GM18526 (cell line): Measurements from ENCODE around the gene MAPK12.

ENCODE experiments used
- POLR2A ChIP-seq: IDR thresholded peaks from 3 replicates; pipeline ENCODE4 v1.6.1; 2011; ENCODE audit not compliant: insufficient read length; ENCODE audit errors: extremely low read depth

MAPK12 gene

DNA sequence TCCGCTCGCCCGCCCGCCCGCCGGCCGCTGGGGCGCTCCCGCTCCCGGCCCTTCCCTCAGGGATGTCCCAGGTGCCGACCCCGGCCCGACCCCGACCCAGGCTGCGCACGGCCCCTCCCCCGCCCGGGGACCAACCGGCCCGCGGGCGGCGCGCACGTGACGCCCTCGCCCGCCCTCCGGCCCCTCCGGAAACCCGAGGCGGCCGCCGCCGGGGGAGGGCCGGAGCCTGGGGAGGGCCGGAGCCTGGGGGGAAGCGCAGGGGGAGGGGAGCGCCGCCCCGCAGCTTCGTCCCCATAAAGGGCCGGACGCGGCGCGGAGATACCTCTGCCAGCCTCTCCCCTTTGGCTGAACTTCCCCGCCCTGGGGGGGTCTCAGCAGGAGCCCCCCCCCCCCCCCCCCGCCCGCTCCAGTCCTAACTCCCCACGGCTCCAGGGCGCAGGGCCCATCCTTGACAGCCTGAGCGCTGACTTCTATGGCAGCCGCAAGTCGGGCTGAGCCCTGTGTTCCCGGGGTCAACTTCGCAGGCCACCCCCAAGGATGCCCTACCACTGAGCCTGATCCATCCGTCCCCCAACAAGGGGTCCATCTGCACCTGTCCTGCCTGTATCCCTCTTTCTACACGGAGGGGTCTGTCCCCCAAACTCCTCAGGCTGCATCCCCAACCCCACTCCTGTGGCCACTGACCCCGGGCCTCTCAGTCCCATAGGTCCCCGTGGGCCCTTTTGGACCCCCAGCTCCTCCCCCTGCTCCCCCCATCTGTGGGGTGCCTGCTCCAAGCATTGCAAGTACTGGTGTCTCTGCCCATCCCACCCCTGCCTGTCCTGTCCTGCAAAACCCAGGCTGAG lies at the start of gene MAPK12:
TSS of gene MAPK12 (minus strand) at position 69 of the 845 bp plus-strand sequence. CDS start 174 bp downstream, outside the sequence.
- TF ChIP-seq POLR2A: no peak

DNA sequence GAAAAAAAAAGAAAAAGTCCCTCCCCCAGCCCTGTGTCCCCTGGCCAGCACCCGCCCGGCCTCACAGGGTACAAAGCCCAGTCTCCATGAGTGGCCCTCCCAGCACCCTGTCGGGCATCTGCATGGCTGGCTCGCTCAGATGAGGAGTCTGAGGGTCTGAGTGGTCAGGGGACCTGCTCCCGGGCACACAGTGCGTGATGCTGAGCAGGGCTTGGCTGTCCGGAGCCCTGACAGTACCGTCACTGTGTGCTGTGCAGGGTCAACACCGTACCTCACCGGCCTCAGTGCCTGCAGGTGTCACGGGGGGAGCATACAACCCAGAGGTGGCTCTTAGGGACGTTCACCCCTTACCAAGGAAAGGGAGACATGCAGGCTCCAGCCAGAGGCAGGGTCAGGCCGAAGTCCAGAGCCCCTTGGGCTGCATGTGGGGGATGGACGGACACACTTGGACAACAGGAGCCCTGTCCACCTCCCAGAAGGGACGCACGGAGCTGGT lies 49.5 kb upstream of the MAPK12 start:
- no peak for TF ChIP-seq POLR2A

DNA sequence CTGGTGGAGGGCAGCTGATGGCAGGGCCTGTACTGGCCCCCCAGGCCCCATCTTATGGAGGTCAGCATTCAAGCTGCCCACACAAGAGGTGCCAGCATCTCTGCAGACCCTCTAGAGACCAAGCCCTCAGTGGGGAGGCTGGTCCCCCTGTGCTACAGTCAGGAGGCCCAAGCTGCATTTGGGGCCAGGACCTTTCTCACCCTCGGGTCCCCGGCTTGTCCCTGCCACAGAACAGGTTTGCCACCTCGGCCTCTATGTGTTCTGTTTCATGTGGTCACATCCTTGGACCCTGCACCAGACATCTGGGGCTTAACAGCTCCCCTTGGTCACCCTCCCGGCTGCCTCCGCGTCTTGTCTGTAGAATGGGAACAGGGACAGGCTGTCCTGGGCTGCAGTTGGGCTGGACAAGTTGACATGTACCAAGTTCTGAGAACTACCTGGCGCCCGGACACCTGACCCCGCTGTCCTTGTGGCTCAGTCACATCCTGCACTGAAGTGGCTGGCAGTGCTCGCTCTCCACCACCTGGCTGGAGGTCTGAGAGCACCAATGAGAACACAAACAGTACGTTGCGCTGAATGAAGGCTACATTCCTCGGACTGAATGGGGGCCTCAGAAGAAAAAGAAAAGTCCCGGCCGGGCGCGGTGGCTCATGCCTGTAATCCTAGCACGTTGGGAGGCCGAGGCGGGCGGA lies 48.7 kb upstream of the MAPK12 start:
- TF ChIP-seq POLR2A: no peak

DNA sequence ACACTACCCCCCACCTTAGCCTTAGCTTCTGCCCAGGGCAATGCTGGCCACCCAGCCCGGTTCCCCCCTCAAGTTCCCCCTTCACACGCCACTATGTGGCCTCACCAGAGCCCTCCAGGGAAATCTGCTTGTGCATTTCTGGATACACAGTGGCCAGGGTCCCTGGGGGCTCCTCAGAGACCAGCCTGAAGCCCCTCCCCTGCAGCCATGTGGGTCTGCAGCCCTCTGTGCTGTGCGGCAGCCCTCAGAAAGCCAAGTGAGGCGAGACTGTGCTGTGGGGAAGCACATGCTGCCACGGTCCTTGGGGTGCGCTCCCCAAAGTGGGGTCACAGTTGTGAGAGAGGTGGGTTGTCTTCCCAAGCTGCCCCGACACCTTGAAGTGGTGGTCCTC lies 48.1 kb upstream of the MAPK12 start:
- no peak for TF ChIP-seq POLR2A

DNA sequence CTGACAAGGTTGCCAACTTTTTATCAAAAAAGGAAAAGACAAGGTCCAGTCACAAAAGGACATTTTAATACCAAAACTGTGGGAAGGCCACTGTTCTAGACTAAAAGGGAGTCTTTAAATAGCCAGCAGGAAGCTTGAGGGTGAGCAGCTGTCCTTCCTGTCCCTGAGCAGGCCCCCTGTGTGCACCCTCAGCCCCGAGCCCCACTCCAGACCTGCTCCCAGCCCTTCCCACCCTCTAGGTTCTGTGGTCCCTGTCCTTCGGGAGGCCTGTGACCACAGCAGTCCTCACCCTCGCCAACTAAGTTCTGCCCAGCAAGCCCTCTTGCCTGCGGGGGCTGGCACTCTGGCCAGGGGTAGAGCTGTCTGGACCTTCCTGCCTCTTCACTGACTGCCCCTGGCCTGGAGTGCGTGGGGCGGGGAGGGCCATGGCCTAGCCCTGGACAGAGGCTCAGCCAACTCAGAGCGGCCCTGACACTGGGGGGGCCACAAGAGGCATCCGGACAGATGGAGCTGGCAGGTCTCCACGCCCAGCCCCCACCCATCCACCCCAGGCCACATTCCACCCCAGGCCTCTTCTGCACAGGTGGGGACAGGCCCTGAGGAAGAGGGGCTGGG lies 47.6 kb upstream of the MAPK12 start:
- no peak for TF ChIP-seq POLR2A

DNA sequence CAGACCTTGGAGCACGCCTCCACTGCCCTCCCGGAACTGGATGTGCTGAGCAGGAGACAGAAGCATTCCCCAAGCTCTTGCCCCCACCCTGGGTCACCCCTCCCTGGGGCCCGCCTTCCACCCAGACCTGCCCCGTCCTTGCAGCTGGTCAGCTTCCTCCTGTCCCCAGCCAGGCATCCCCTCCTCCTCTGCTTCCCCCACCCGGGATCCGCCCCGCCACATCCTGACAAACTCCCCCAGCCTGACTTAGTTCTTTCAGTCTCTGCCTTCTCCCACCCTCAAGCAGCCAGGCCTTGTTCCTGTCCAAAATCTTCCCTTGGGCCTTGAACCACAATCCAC lies 47.1 kb upstream of the MAPK12 start:
- peak; percentile 9 for TF ChIP-seq POLR2A

DNA sequence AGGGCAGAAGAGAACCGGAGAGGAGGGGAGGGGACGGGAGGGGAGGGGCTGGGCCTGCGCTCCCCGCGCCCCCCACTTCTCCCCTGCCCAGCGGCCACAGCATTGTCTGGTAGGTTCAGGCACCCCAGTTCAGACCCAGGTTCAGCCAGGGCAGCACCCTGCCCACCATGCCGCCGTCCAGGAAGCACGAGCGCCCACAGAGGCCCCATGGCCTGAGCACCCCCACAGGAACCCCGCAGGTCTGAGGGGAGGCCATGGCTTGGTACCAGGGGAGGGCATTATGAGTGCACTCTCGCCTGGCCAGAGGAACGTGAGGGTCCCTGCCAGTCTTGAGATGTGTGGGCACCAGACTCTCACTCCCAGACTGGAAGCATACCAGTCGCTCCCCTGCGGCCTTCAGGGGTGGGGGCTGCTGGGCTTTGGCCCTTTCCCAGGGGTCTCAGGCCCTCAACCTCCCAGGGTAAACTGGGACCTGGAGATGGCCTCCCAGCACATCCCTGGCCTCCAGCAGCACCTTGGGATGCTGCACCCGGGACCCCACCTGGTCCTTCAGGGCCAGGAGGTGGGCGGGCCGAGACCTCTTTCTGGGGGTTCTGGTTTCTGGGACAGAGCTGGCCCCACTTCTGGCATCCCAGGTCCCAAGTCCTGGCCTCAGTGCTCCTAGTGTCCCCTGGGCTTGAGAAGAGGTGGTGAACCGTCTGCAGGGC lies 46.6 kb upstream of the MAPK12 start:
- TF ChIP-seq POLR2A: no peak

DNA sequence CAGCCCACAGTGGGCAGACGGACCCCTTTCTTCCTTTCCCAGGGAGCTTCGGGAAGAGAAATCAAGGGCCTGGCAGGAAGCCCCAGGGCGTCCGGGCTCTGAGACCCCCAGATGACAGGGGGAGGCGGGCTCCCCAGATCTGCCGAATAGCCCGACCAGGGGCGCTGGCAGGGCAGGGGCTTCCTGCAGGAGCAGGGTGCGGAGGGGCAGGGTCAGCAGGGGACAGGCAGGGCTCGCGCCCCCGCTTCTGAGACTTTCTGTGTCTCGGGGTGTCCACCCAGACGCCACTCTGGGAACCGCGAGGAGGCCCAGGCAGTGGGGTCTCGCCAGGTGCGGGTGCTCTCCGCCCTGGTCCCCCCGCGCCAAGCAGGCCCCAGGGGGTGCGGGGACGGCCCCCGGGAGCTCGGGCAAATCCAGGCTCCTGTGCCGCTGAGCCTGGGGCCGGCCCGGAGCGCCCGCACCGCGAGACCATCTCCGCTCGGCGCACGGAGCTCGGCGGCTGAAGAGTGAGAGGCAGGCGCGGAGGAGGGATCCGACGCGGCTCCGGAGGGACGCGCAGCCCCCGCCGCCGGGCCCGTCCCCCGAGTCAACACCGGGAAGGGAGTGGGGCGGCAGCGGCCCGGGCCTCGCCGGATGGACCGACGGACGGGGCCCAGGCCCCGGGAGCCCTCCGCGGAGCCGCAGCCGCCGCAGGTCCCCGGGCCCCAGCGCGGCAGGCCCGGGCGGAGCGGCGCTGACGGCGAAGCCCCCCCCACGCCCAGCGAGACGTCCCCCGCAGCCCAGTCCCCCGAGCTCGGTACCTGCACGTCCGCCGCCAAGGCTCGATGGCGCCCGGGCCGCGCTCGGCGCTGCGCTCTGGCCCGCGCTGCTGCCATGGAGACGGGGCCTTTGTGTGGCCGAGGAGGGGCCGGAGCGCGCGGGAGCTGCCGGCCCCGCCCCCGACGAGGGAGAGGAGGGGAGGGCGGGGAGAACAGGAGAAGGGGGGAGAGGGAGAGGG lies 45.6 kb upstream of the MAPK12 start, which contains the start of gene PLXNB2:
TSS of gene PLXNB2 (minus strand) at position 894 of the 997 bp plus-strand sequence. CDS start 17,062 bp downstream, outside the sequence.
- peak; percentile 63 for TF ChIP-seq POLR2A

DNA sequence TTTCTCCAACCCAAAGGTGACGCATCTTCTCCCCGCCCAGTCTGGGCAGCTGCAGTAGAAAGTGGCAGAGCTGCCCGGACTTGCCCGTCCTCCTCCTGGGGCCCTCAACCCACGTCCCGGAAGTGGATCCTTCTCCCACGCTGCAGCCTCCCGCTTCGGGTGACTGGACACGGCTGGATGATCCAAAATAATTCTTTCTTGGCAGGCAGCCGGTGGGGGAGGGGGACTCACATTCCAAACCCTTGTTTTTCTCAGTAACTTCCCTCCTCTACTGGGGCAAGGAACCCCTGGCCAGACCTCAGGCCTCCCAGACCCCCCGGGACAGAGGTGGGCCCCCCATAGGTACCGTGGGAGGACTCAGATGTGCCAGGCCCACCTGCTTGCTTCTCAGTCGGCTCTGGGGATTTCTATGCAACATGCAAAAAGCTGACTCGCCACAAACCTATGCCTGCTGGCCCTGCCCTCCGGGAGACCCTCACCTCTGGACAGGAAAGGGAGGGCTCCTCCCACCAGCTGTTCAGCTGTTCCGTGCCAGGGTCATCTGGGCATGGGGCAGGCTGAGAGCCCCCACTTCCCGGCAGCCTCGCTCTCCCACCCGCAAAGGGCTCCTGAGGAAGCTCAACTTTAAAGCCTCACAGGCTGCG lies 44.6 kb upstream of the MAPK12 start:
- peak; percentile 19 for TF ChIP-seq POLR2A

DNA sequence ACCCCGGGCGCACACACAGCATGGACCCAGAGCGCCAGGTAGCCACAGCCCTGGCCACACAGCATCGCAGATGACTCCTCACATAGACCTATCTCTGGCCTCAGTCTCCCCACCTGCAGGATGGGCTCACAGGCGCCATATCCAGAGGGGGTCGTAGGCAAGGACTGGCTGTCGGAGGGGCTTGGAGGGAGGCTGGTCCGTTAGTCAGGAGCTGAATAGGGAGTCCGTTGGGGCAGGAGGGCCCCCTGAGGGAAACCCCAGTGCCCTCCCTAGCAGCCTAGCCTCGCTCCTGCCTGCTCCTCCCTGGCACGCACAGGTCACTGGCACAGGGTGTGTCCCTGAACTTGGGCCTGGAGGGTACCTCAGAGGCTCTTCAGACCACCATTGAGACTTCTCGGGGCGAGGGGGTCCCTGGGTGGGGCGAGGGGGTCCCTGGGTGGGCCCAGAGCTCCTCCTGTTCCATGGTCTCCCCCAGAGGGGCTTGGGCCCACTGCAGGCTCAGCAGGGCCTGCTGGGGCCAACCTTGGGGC lies 44.0 kb upstream of the MAPK12 start:
- TF ChIP-seq POLR2A: no peak

DNA sequence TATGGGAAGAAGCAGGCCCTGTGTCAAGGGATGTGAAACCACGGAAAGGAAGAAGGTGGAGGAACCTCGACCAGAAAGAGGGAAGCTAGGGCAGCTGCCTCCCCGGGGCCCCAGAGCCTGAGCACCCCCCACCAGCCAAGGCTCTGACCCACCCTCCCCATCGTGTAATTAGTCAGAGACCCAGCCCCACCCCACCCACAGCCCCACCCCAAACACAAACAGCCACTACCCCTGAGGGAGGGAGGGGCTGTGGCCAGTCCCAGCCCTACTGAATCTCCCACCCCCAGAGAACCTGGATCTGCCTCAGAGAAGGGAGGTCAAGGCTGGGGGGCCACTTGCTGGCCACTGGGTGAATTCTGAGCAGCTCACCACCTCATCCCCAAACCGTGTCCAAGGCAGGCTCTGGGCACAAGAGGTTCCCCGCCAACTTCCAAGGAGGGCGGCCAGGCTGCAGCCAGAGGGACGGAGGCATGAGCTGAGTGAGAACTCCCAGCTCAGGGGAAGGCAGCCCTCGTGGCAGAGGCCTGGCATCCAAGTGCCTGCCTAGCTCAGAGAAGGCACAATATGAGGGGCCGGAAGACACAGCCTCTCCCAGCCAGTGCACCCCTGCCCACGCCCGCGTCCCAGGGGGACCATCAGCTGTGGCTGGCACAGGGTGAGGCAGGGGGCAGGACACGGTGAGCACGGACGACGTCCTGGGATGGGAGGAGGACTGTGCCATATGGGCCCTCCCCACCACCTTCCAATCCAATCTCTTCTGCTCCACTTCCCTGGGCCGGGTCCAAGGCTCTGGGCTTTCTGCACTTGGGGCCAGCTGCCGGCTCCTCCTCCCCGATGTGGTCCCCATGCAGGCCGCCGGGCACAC lies 43.3 kb upstream of the MAPK12 start:
- TF ChIP-seq POLR2A: no peak

DNA sequence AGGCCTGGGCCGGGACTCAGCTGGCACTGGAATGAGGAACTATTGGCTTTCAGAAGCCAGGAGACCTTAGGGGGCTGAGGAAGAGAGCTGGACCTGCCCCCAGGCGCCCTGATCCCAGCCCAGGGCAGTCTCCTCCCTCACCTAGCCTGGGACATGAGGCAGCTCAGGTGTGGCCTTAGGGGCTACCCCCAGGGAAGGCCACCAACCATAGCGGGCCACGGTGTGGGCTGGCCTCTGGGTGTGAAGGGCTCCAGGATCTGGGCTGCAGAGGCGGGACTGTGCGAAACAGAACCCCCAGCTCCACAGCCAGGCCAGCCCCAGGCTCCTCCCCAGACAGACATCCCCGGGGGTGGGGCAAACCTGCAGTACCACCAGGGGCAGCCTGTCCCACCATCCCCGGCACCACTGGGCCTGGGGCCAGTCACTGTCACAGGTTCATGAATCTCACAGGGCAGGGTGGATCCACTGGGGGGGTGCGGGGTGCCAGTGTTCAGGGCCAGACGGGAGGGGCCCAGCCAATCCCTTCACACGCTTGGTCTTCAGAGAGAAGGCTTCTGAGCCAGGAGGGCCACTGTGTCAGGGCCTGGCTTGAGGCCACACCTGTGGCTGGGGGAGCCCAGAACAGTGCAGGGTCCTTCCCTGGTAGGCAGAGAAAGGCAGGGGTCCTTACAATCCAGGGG lies 42.5 kb upstream of the MAPK12 start:
- no peak for TF ChIP-seq POLR2A
